ENCODE results near the gene RNASET2. TPM values are rescaled to one million over a fixed set of nuclear protein-coding genes. Genes with fewer than 3 reads are reported as not detected.

RNASET2 gene
- total RNA-seq, 1 donor from 2014 or later = 13.4 TPM

DNA sequence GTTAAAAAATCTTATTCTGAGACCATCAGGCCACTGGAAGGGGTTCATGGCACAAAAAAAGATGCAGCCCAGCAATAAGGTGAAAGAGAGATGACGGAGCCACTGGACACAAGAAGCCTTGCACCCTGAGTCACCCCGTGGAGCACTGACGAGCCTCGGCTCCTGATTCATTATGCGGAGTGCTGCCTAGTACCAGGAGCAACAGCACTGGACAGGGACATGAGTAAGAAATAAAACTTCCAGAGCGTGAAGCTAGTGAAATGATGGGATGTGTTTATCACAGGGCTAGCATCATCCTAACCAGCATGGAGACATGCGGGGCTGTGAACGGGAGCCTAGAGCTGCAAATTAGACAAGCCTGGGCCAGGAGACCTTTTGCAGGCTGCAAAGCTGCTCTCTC is 53.3 kb downstream of the RNASET2 start:
- TF ChIP-seq, protein P1, sequence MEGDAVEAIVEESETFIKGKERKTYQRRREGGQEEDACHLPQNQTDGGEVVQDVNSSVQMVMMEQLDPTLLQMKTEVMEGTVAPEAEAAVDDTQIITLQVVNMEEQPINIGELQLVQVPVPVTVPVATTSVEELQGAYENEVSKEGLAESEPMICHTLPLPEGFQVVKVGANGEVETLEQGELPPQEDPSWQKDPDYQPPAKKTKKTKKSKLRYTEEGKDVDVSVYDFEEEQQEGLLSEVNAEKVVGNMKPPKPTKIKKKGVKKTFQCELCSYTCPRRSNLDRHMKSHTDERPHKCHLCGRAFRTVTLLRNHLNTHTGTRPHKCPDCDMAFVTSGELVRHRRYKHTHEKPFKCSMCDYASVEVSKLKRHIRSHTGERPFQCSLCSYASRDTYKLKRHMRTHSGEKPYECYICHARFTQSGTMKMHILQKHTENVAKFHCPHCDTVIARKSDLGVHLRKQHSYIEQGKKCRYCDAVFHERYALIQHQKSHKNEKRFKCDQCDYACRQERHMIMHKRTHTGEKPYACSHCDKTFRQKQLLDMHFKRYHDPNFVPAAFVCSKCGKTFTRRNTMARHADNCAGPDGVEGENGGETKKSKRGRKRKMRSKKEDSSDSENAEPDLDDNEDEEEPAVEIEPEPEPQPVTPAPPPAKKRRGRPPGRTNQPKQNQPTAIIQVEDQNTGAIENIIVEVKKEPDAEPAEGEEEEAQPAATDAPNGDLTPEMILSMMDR (IDR thresholded peaks at IDR 0.05; ENCODE audit: borderline replicate concordance) = no peak
- intact Hi-C loops (cut with micrococcal nuclease) = no loop called here
- peaks cover 20% of the 10 kb centered on the region for H3K27me3 ChIP-seq (ENCODE audit: low read depth)
- peaks cover 9% of the 10 kb centered on the region for H3K4me1 ChIP-seq
- H3K4me3 ChIP-seq = no peak overlapping the region
- no peaks in the 10 kb centered on the region for H3K9me3 ChIP-seq (replicated peaks)
- H3K27ac ChIP-seq (replicated peaks) = no peak overlapping the region
- DNase-seq = no peak
- H3K36me3 ChIP-seq = no peaks in the 10 kb centered on the region

DNA sequence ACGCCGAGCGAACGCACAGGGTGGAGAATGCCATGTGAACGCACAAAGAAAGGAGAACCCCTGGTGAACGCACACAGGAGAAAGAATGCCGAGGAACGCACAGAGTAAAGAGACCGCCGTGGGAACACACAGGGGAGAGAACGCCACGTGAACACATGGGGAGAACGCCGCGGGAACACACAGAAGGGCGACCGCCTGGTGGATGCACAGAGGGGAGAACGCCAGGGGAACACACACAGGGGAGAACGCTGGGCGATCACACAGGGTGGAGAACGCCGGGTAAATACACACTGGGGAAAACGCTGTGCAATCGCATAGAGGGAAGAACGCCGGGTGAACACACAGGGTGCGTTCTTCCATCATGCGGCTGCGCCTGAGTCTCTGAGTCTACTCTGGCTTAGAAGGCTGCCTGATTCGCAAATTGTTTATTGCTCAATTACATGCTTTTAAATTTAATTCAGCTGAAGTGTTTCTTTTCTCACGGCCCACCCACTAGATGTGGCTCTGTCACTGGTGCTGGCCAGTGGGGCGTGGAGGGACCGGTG is 54.1 kb downstream of the RNASET2 start:
- Histone ChIP-seq H3K27me3 (ENCODE audit: low read depth) (peaks cover 20% of the 10 kb centered on the region), H3K4me1 (peaks cover 9% of the 10 kb centered on the region), H3K9me3 (replicated peaks) (no peaks in the 10 kb centered on the region), H3K27ac (replicated peaks) (no peak overlapping the region), H3K36me3 (no peaks in the 10 kb centered on the region), H3K4me3 (no peak overlapping the region)
- TF ChIP-seq, protein P1 (IDR thresholded peaks at IDR 0.05; ENCODE audit: borderline replicate concordance) = no peak
- no peak for DNase-seq
- intact Hi-C loops (cut with micrococcal nuclease) = no loop called here

DNA sequence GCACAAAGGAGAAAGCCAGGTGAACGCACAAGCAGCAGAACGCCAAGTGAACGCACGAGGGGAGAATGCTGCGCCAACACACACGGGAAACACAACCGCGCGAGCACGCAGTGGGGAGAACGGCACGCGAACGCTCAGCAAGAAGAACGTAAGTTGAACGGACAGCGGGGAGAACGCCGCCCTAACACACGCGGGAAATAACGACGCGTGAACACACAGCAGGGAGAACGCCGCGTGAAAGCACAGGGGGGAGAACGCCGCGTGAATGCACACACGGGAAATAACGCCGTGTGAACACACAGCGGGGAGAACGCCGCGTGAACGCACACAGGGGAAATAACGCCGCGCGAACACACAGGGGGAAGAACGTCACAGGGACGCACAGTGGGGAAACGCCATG is 54.7 kb downstream of the RNASET2 start:
- TF ChIP-seq, protein P1 (IDR thresholded peaks at IDR 0.05; ENCODE audit: borderline replicate concordance) = no peak
- no peak for DNase-seq
- H3K9me3 ChIP-seq (replicated peaks) = no peaks in the 10 kb centered on the region
- H3K27me3 ChIP-seq (ENCODE audit: low read depth) = peaks cover 20% of the 10 kb centered on the region
- intact Hi-C loops (cut with micrococcal nuclease) = no loop called here
- no peak overlapping the region for H3K4me3 ChIP-seq
- no peaks in the 10 kb centered on the region for H3K36me3 ChIP-seq
- no peak overlapping the region for H3K27ac ChIP-seq (replicated peaks)
- peaks cover 9% of the 10 kb centered on the region for H3K4me1 ChIP-seq

DNA sequence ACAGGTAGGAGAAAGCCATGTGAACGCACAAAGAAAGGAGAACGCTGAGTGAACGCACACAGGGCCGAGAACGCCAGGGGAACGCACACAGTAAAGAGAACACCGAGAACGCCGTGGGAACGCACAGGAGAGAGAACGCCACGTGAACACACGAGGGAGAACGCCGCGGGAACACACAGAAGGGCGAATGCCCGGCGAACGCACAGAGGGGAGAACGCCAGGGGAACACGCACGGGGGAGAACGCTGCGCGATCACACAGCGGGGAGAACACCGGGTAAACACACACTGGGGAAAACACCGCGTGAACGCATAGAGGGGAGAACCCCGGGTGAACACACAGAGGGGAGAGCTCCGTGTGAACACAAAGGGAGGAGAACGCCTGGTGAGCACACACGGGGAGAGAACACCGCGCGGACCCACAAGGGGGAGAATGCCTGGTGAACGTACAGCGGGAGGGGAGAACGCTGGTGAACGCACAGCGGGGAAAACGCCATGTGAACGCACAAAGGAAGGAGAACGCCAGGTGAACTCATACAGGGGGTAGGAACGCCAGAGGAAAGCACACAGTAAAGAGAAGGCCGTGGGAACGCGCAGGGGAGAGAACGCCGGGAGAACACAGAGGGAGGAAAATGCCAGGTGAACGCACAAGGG is 55.3 kb downstream of the RNASET2 start:
- TF ChIP-seq, protein P1 (IDR thresholded peaks at IDR 0.05; ENCODE audit: borderline replicate concordance) = no peak
- Histone ChIP-seq H3K36me3 (no peaks in the 10 kb centered on the region), H3K27me3 (ENCODE audit: low read depth) (peaks cover 20% of the 10 kb centered on the region), H3K27ac (replicated peaks) (no peak overlapping the region), H3K4me1 (peaks cover 9% of the 10 kb centered on the region), H3K4me3 (no peak overlapping the region), H3K9me3 (replicated peaks) (no peaks in the 10 kb centered on the region)
- DNase-seq = no peak
- intact Hi-C loops (cut with micrococcal nuclease) = no loop called here

DNA sequence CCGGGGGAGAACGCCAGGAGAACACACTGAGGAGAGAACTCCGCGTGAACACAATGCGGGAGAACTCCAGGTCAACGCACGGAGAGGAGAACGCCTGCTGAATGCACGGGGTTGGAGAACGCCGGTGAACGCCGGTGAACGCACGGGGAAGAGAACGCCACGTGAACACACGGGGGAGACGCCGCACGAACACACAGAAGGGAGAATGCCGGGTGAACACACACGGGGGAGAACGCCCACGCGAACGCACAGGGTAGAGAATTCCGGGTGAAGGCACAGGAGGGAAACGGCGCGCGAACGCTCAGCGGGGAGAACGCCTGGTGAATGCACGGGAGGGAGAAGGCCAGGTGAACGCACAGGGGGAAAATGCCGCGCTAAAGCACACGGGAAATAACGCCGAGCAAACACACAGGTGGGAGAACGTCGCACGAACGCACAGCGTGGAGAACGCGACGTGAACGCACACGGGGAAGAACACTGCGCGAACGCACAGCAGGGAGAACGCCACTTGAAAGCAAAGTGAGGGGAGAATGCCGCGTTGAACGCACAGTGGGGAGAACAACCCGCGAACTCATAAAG is 56.1 kb downstream of the RNASET2 start:
- Histone ChIP-seq H3K27me3 (ENCODE audit: low read depth) (peaks cover 20% of the 10 kb centered on the region), H3K27ac (replicated peaks) (no peak overlapping the region), H3K4me1 (peaks cover 9% of the 10 kb centered on the region), H3K36me3 (no peaks in the 10 kb centered on the region), H3K9me3 (replicated peaks) (no peaks in the 10 kb centered on the region), H3K4me3 (no peak overlapping the region)
- intact Hi-C loops (cut with micrococcal nuclease) = no loop called here
- TF ChIP-seq, protein P1 (IDR thresholded peaks at IDR 0.05; ENCODE audit: borderline replicate concordance) = no peak
- no peak for DNase-seq
